NCI-H2081 treated with DMSO at 0.1 percent for 48 hours (cell line): ENCODE results near the gene SMYD4.
"Not testable (repeated sequence)": the region's sequence is repeated elsewhere in the genome, so short reads cannot be mapped to it uniquely, and the experiment has no call there.

Experiments used
- DNase-seq: peaks from one replicate; lab custom pipeline; 2025; lab: John Stamatoyannopoulos, UW

Gene SMYD4

GRCh38 chr17:1779571-1780131 lies 50.1 kb downstream of the SMYD4 start:
- DNase-seq, result no peak

- DNase-seq, result no peak
These were observed 52.8 kb downstream of the SMYD4 start for GRCh38 chr17:1776857-1777256.

- DNase-seq, result no peak
These were observed 53.4 kb downstream of the SMYD4 start for GRCh38 chr17:1776328-1776727.

- no peak for DNase-seq
These were observed 55.1 kb downstream of the SMYD4 start for GRCh38 chr17:1774390-1775176.

- no peak for DNase-seq
These were observed 56.0 kb downstream of the SMYD4 start for GRCh38 chr17:1773696-1774181.

GRCh38 chr17:1773000-1773695 lies 56.6 kb downstream of the SMYD4 start:
- not testable (repeated sequence) for DNase-seq

- DNase-seq, result no peak
These were observed 59.8 kb downstream of the SMYD4 start for GRCh38 chr17:1769822-1770477.

- no peak for DNase-seq
These were observed 62.3 kb downstream of the SMYD4 start for GRCh38 chr17:1767358-1767757.

GRCh38 chr17:1766382-1767135 lies 63.1 kb downstream of the SMYD4 start:
- no peak for DNase-seq

GRCh38 chr17:1765576-1765975 lies 64.1 kb downstream of the SMYD4 start:
- no peak for DNase-seq

- not testable (repeated sequence) for DNase-seq
These were observed 65.0 kb downstream of the SMYD4 start for GRCh38 chr17:1764705-1765104.

GRCh38 chr17:1764284-1764683 lies 65.4 kb downstream of the SMYD4 start:
- DNase-seq, result no peak

- DNase-seq, result no peak
These were observed 66.5 kb downstream of the SMYD4 start for GRCh38 chr17:1762901-1763898.

- no peak for DNase-seq
These were observed 67.3 kb downstream of the SMYD4 start for GRCh38 chr17:1762233-1762900.

GRCh38 chr17:1759529-1759928 lies 70.2 kb downstream of the SMYD4 start:
- DNase-seq, result no peak

GRCh38 chr17:1758807-1759206 lies 70.9 kb downstream of the SMYD4 start:
- no peak for DNase-seq

GRCh38 chr17:1755827-1756262 lies 73.9 kb downstream of the SMYD4 start:
- DNase-seq, result no peak

- DNase-seq, result no peak
These were observed 74.4 kb downstream of the SMYD4 start for GRCh38 chr17:1755252-1755826.

- no peak for DNase-seq
These were observed 75.1 kb downstream of the SMYD4 start for GRCh38 chr17:1754430-1755112.
